ENCODE results near the gene HOXB13. TPM values are rescaled to one million over a fixed set of nuclear protein-coding genes. Genes with fewer than 3 reads are reported as not detected.
A peak's percentile ranks its signal among the peaks of the same experiment; 100 is the strongest.

The HOXB13 gene
- total RNA-seq, 2 donors from 2014 or later, result 78.7 to 249 TPM

DNA sequence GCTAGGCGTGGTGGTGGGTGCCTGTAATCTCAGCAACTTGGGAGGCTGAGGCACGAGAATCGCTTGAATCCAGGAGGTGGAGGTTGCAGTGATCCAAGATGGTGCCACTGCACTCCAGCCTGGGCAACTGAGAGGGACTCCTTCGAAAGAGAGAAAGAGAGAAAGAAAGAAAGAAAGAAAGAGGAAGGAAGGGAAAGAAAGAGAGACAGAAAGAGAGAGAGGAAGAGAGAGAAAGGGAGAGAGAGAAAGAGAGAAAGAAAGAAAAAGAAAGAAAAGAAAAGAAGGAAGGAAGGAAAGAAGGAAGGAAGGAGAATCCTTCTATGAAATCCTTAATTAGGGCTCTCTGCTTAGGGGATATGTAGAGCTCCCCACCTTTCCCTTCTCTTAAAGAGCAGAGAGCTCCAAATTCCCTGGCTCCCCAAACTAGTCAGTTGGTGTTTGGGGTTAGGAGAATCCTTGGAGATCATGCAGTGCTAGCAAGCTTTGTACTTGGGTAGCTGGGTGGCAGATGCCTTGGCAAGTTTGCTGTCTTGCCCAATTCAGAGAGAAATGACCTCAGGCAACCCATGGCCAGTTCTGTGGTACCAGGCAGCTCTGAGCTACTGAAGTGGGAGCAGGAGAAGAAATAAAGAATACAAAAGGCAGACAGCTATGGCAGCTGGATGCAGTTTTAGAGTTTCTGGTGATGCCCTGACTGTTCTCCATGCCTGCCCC lies 8.9 kb upstream of the HOXB13 start:
- no peaks in the 10 kb centered on the region for H3K9me3 ChIP-seq
- whole genome bisulfite sequencing, result 85% methylated on average over 4 of the region's 4 CpGs
- H3K27me3 ChIP-seq (replicated peaks; ENCODE audit: insufficient read depth), result no peaks in the 10 kb centered on the region
- no peak overlapping the region for H3K4me3 ChIP-seq
- DNase-seq (ENCODE audit: low spot score), result no peak
- peak overlapping the region; percentile 64 to 92 for H3K27ac ChIP-seq
- peaks cover 4% of the 10 kb centered on the region for H3K4me1 ChIP-seq (replicated peaks)
- no peaks in the 10 kb centered on the region for H3K36me3 ChIP-seq
- TF ChIP-seq CTCF (IDR thresholded peaks at IDR 0.05) (no peak), POLR2A (IDR thresholded peaks at IDR 0.05) (no peak)
- intact Hi-C loops (cut with DNase I), result no loop called here

- WGBS, result 3% methylated on average over 7 of the region's 7 CpGs
- TF ChIP-seq POLR2A (IDR thresholded peaks at IDR 0.05) (peak; percentile 50), CTCF (IDR thresholded peaks at IDR 0.05) (no peak), POLR2AphosphoS5 (IDR thresholded peaks at IDR 0.05) (peak; percentile 11)
- Histone ChIP-seq H3K4me3 (peak overlapping the region; percentile 17 to 22), H3K27ac (peak overlapping the region; percentile 87 to 92), H3K9me3 (no peaks in the 10 kb centered on the region), H3K36me3 (no peaks in the 10 kb centered on the region), H3K27me3 (replicated peaks; ENCODE audit: insufficient read depth) (no peaks in the 10 kb centered on the region), H3K4me1 (replicated peaks) (peaks cover 10% of the 10 kb centered on the region)
- intact Hi-C loops (cut with DNase I), result no loop called here
- DNase-seq (ENCODE audit: low spot score), result peak; percentile 37
Measured at GRCh38 chr17:48735062-48735351, 6.5 kb upstream of the HOXB13 start.

DNA sequence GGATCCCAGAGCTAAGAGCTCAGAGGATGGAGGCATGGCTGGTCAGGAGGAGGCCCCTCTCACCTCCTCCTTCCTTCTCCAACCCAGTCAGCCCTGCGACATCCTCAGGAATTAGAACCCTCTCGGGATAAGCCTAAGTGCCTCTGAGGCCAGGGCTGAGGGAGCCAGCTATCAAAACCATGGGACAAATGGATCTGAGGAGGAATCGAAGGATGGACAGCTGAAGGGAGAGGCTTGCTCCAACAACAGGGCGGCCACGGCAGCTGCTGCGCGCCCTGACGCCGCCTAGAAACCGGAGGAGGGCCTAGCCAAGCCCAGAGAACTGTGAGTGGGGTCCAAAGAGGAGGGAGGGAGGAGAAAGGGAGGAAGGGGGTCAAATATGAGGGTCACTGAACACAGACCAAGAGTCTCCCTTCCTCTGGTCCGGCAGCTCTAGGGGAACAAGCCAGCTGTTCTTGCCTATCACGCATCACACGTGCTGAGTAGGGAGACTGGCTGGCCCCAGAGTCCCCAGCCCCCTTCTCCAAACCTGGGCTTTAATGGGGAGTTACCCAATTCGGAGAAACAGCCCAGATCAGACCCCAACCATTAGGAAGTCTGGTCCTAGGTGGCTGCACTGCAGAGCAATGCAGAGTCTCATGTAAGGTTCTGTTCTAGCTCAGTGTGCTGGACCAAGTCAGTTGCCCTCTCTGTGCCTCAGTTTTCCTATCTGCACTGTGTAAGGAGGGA lies 5.9 kb upstream of the HOXB13 start:
- Histone ChIP-seq H3K36me3 (no peaks in the 10 kb centered on the region), H3K27ac (peak overlapping the region; percentile 87 to 92), H3K27me3 (replicated peaks; ENCODE audit: insufficient read depth) (no peaks in the 10 kb centered on the region), H3K4me1 (replicated peaks) (peaks cover 16% of the 10 kb centered on the region), H3K9me3 (no peaks in the 10 kb centered on the region), H3K4me3 (peak overlapping the region; percentile 17 to 22)
- DNase-seq (ENCODE audit: low spot score), result no peak
- TF ChIP-seq POLR2AphosphoS5 (IDR thresholded peaks at IDR 0.05) (no peak), POLR2A (IDR thresholded peaks at IDR 0.05) (no peak), CTCF (IDR thresholded peaks at IDR 0.05) (no peak)
- intact Hi-C loops (cut with DNase I), result no loop called here
- 4% methylated on average over 14 of the region's 14 CpGs for WGBS

DNA sequence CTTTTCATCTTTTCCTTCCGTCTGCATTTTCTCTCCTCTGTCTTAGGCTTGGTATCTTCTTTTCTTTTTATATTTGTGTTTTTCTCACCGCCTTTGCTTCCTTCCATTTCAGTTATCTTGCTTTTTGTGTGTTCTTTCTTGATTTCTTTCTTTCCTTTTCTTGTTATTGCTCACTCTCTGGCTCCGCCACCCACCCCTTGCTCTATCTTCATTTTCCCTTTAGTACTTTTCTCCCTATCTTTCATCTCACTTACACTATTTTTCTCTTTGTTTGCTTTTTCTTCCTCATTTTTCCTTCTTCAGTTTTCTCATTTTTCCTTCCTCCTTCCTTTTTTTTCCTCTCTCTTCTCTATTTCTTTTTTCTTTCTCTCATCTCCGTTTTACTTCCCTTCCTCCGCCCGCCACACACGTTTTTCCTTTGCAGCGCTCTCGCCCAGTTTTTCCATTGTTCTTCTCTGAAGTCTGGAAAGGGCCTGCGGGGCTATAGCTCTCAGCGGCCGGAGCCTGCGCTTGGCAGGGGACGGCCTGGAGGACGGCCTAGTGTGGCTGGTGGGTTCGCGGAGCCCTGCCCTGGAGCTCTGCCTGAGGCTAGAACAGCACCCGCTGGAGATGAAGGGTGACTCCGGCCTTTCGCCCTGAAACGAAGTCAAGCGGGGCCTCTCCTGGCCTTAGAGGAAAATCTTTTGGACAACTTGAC lies 5.2 kb upstream of the HOXB13 start:
- Histone ChIP-seq H3K9me3 (no peaks in the 10 kb centered on the region), H3K4me1 (replicated peaks) (peaks cover 17% of the 10 kb centered on the region), H3K27me3 (replicated peaks; ENCODE audit: insufficient read depth) (no peaks in the 10 kb centered on the region), H3K27ac (peak overlapping the region; percentile 87 to 92), H3K36me3 (no peaks in the 10 kb centered on the region), H3K4me3 (peak overlapping the region; percentile 17 to 22)
- DNase-seq (ENCODE audit: low spot score), result no peak
- TF ChIP-seq POLR2AphosphoS5 (IDR thresholded peaks at IDR 0.05) (no peak), CTCF (IDR thresholded peaks at IDR 0.05) (no peak), POLR2A (IDR thresholded peaks at IDR 0.05) (no peak)
- intact Hi-C loops (cut with DNase I), result no loop called here
- 3% methylated on average over 22 of the region's 22 CpGs for WGBS

Data from prostate gland (tissue), 2 donors.